HCT116 (cell line): ENCODE measurements around the gene ADGRD1. TPM values are rescaled to one million over a fixed set of nuclear protein-coding genes. Genes with fewer than 3 reads are reported as not detected.

Experiments used
- ATAC-seq: fragments of 200-7000 bp; cut with Tn5 transposase; 2 replicates; pipeline ENCODE4 v1.9.1; 2020; ENCODE audit warnings: mild to moderate bottlenecking, moderate library complexity
- BruUV-seq: library from RNA; stranded (reverse); fragments of 400-500 nt; replicated peaks from 2 replicates; lab custom pipeline; 2021; lab: Mats Ljungman, UMichigan
- CTCF ChIA-PET: fragments of 300-600 bp; sonication (Branson Sonifier 250); formaldehyde crosslinking; loops from one replicate; lab custom pipeline; 2021; ENCODE audit warnings: antibody characterized with exemption; lab: Charles Lee
- POLR2A ChIA-PET: fragments of 300-600, 350-600 bp; sonication (Branson Sonifier 250); formaldehyde crosslinking; loops from one replicate; lab custom pipeline; 2021; ENCODE audit warnings: antibody characterized with exemption; lab: Charles Lee
- RAD21 ChIA-PET, 2 experiments: fragments of 300-600 bp; sonication (Branson Sonifier 250); formaldehyde crosslinking; loops; one replicate each; lab custom pipeline; 2023; ENCODE audit warnings: low total read pairs in 2 of 2; ENCODE audit not compliant: uncharacterized antibody in 2 of 2, unreplicated experiment in 2 of 2, low non-redundant PET in 1 of 2; lab: Charles Lee
- DNase-seq: peaks from one replicate; pipeline ENCODE4 v3.0.0-alpha.2; 2010; ENCODE audit warnings: low read depth, low spot score
- H2AFZ ChIP-seq: fragments of 200-600 bp; shearing (Covaris generic), sonication (generic); 2 replicates; pipeline ENCODE4 v1.6.1; 2017; ENCODE audit warnings: low read depth, mixed run types, mixed read lengths, antibody characterized with exemption, low read length; ENCODE audit not compliant: poor library complexity, severe bottlenecking
- H3K27ac ChIP-seq: 2 replicates; pipeline ENCODE4 v1.5.1; 2012; ENCODE audit warnings: low read depth, low read length
- H3K27me3 ChIP-seq: fragments of 200-600 bp; sonication (generic); 2 replicates; pipeline ENCODE4 v1.6.1; 2016; ENCODE audit warnings: mixed run types, low read length, mixed read lengths; ENCODE audit not compliant: insufficient read depth
- H3K36me3 ChIP-seq, 2 experiments: fragments of 200-500 bp in 1 of 2; fragments of 200-600 bp in 1 of 2; sonication (Bioruptor generic) in 1 of 2; sonication (generic) in 1 of 2; 2 replicates each; pipeline versions ENCODE4 v1.5.1 to v1.6.1; 2014 to 2016; ENCODE audit warnings: low read length in 2 of 2, inconsistent platforms in 1 of 2, mixed read lengths in 1 of 2, mixed run types in 1 of 2; ENCODE audit not compliant: insufficient read depth in 2 of 2, control insufficient read depth in 1 of 2
- H3K4me1 ChIP-seq, 2 experiments: fragments of 200-600 bp in 1 of 2; sonication (generic) in 1 of 2; 2 replicates each; pipeline versions ENCODE4 v1.5.1 to v1.6.1; 2012 to 2017; ENCODE audit warnings: low read length in 2 of 2, inconsistent platforms in 1 of 2, mild to moderate bottlenecking in 1 of 2, mixed read lengths in 1 of 2, mixed run types in 1 of 2, moderate library complexity in 1 of 2; ENCODE audit not compliant: insufficient read depth in 2 of 2, control insufficient read depth in 1 of 2
- H3K4me2 ChIP-seq: fragments of 200-600 bp; sonication (generic); 2 replicates; pipeline ENCODE4 v1.6.1; 2017; ENCODE audit warnings: mixed run types, low read length, mixed read lengths
- H3K4me3 ChIP-seq, 2 experiments: fragments of 200-600 bp in 1 of 2; sonication (generic) in 1 of 2; replicated peaks in 1 of 2; 2 replicates each; pipeline ENCODE4 v1.5.1; 2011 to 2016; ENCODE audit warnings: low read length in 2 of 2, control low read depth in 1 of 2, low read depth in 1 of 2, mild to moderate bottlenecking in 1 of 2, mixed read lengths in 1 of 2, mixed run types in 1 of 2
- H3K79me2 ChIP-seq: fragments of 200-600 bp; sonication (generic); 2 replicates; pipeline ENCODE4 v1.6.1; 2017; ENCODE audit warnings: mild to moderate bottlenecking, mixed run types, low read length, moderate library complexity, mixed read lengths; ENCODE audit not compliant: insufficient read depth
- H3K9ac ChIP-seq: fragments of 200-600 bp; sonication (generic); 2 replicates; pipeline ENCODE4 v1.6.1; 2016; ENCODE audit warnings: low read length, mixed read lengths
- H3K9me2 ChIP-seq: fragments of 200-600 bp; sonication (generic), shearing (Covaris generic); 2 replicates; pipeline ENCODE4 v1.6.1; 2017; ENCODE audit warnings: mixed run types, mild to moderate bottlenecking, moderate library complexity; ENCODE audit not compliant: insufficient read depth
- H3K9me3 ChIP-seq, 2 experiments: fragments of 200-500 bp in 1 of 2; fragments of 200-600 bp in 1 of 2; sonication (Bioruptor generic) in 1 of 2; sonication (generic) in 1 of 2; 2 replicates each; pipeline ENCODE4 v1.6.1; 2014 to 2017; ENCODE audit warnings: low read length in 2 of 2, mixed read lengths in 2 of 2, inconsistent platforms in 1 of 2, low read depth in 1 of 2, mild to moderate bottlenecking in 1 of 2, mixed run types in 1 of 2, moderate library complexity in 1 of 2; ENCODE audit not compliant: control insufficient read depth in 1 of 2, insufficient read depth in 1 of 2
- H4K20me1 ChIP-seq: fragments of 200-600 bp; sonication (generic), shearing (Covaris generic); 2 replicates; pipeline ENCODE4 v1.6.1; 2017; ENCODE audit warnings: mixed run types, mild to moderate bottlenecking, moderate library complexity; ENCODE audit not compliant: insufficient read depth
- ATF3 ChIP-seq: IDR thresholded peaks from 2 replicates; pipeline ENCODE4 v1.6.1; 2012
- CTCF ChIP-seq, 3 experiments: fragments of 200-600 bp in 1 of 3; sonication (generic) in 1 of 3; IDR thresholded peaks in 2 of 3; conservative IDR thresholded peaks in 1 of 3; 2 replicates each; pipeline ENCODE4 v1.5.1; 2012 to 2017; ENCODE audit warnings: low read depth in 2 of 3, low read length in 2 of 3, antibody characterized with exemption in 1 of 3, borderline replicate concordance in 1 of 3, control low read depth in 1 of 3, mild to moderate bottlenecking in 1 of 3, mixed read lengths in 1 of 3, mixed run types in 1 of 3, moderate library complexity in 1 of 3; ENCODE audit not compliant: insufficient read depth in 1 of 3
- EGR1 ChIP-seq: IDR thresholded peaks from 2 replicates; pipeline ENCODE4 v1.6.1; 2012; ENCODE audit warnings: low read depth
- EZH2phosphoT487 ChIP-seq: fragments of 200-600 bp; IDR thresholded peaks from 2 replicates; pipeline ENCODE4 v1.6.1; 2018; ENCODE audit warnings: antibody characterized with exemption, borderline replicate concordance
- MAX ChIP-seq: IDR thresholded peaks from 2 replicates; pipeline ENCODE4 v1.6.1; 2012
- POLR2AphosphoS5 ChIP-seq: IDR thresholded peaks from 2 replicates; pipeline ENCODE4 v1.6.1; 2011; ENCODE audit warnings: mild to moderate bottlenecking, low read depth, low read length, moderate library complexity
- SP1 ChIP-seq: IDR thresholded peaks from 2 replicates; pipeline ENCODE4 v1.6.1; 2012; ENCODE audit warnings: low read depth
- SRF ChIP-seq: IDR thresholded peaks from 2 replicates; pipeline ENCODE4 v1.6.1; 2012; ENCODE audit warnings: low read depth
- TCF7L2 ChIP-seq: IDR thresholded peaks from 2 replicates; pipeline ENCODE4 v1.7.0; 2011; ENCODE audit warnings: borderline replicate concordance, inconsistent platforms; ENCODE audit not compliant: insufficient read depth, insufficient read length; ENCODE audit errors: extremely low read depth
- YY1 ChIP-seq: IDR thresholded peaks from 2 replicates; pipeline ENCODE4 v1.6.1; 2011; ENCODE audit warnings: low read length, low read depth, moderate library complexity, mild to moderate bottlenecking; ENCODE audit not compliant: insufficient replicate concordance; ENCODE audit errors: extremely low read depth
- ZBTB33 ChIP-seq: IDR thresholded peaks from 2 replicates; pipeline ENCODE4 v1.6.1; 2011; ENCODE audit warnings: mild to moderate bottlenecking, low read length, moderate library complexity; ENCODE audit not compliant: insufficient replicate concordance; ENCODE audit errors: extremely low read depth
- intact Hi-C: fragments of 100-400 bp; cut with micrococcal nuclease; formaldehyde crosslinking; loops from 2 replicates; pipeline ENCODE4 v1.10.0; 2022
- total RNA-seq: library from RNA; stranded (reverse); gene quantifications from one replicate; pipeline ENCODE4 v1.2.1, GENCODE V29; 2021; ENCODE audit not compliant: unreplicated experiment

ADGRD1 gene
- total RNA-seq, 1 experiment from 2014 or later = 0.44 TPM

GRCh38 chr12:131177599-131177998 lies 223.9 kb downstream of the ADGRD1 start:
- H3K4me2 ChIP-seq = no peak overlapping the region
- no peaks in the 10 kb centered on the region for H3K4me1 ChIP-seq
- no peaks in the 10 kb centered on the region for H3K36me3 ChIP-seq
- intact Hi-C loops = loop anchor here (10.0 kb wide), 1 partner anchor 147 kb away; no protein-coding TSS in a partner anchor
- DNase-seq (no peak), ATAC-seq (peak; percentile 30; the same call in 1 of the 2 replicates)
- H3K27me3 ChIP-seq = peaks cover 46% of the 10 kb centered on the region
- no peaks in the 10 kb centered on the region for H3K9me2 ChIP-seq
- TF ChIP-seq EGR1 = no peak
- TF ChIP-seq CTCF (IDR thresholded peaks at IDR 0.05 in 2 of 3, conservative IDR thresholded peaks at IDR 0.05 in 1 of 3; ENCODE audit: borderline replicate concordance in 1 of 3, insufficient read depth in 1 of 3, low read depth in 2 of 3, low read length in 2 of 3) = peak in 2 of 3 experiments; percentile 17 to 18; a peak in 2 of 6 replicates
- no peaks in the 10 kb centered on the region for H3K79me2 ChIP-seq
- H4K20me1 ChIP-seq = no peaks in the 10 kb centered on the region
- ChIA-PET CTCF (interaction anchor here (0.9 kb wide), 2 partner anchors 17 to 51 kb away, joined by 3 read pairs; no protein-coding TSS in a partner anchor), POLR2A (no interaction called here), RAD21 (no interaction called here)
- no peak overlapping the region for H3K9ac ChIP-seq
- H2AFZ ChIP-seq = no peak overlapping the region
- H3K4me3 ChIP-seq = no peak overlapping the region
- H3K9me3 ChIP-seq = no peaks in the 10 kb centered on the region
- H3K27ac ChIP-seq = no peak overlapping the region
- no TSS peak for BruUV-seq

GRCh38 chr12:131187602-131188001 lies 233.9 kb downstream of the ADGRD1 start:
- H3K4me3 ChIP-seq = no peak overlapping the region
- DNase-seq = no peak
- no peak overlapping the region for H3K9ac ChIP-seq
- H3K9me3 ChIP-seq = no peaks in the 10 kb centered on the region
- H3K27me3 ChIP-seq = peaks cover under 1% of the 10 kb centered on the region; the same call in 1 of the 2 replicates
- POLR2A ChIA-PET = no interaction called here
- H3K4me1 ChIP-seq = no peaks in the 10 kb centered on the region
- H3K4me2 ChIP-seq = no peak overlapping the region
- no peak overlapping the region for H3K27ac ChIP-seq
- H4K20me1 ChIP-seq = no peaks in the 10 kb centered on the region
- CTCF ChIA-PET = no interaction called here
- H3K9me2 ChIP-seq = no peaks in the 10 kb centered on the region
- no peak for ATAC-seq
- no peaks in the 10 kb centered on the region for H3K36me3 ChIP-seq
- RAD21 ChIA-PET = no interaction called here
- no peaks in the 10 kb centered on the region for H3K79me2 ChIP-seq
- BruUV-seq = no TSS peak
- intact Hi-C loops = no loop called here
- no peak overlapping the region for H2AFZ ChIP-seq
- no peak for TF ChIP-seq EGR1
- no peak for TF ChIP-seq SRF
- TF ChIP-seq YY1 = no peak
- no peak for TF ChIP-seq ATF3
- TF ChIP-seq SP1 = no peak
- TF ChIP-seq EZH2phosphoT487 = no peak
- no peak for TF ChIP-seq CTCF (IDR thresholded peaks at IDR 0.05 in 2 of 3, conservative IDR thresholded peaks at IDR 0.05 in 1 of 3; ENCODE audit: borderline replicate concordance in 1 of 3, insufficient read depth in 1 of 3, low read depth in 2 of 3, low read length in 2 of 3)
- TF ChIP-seq TCF7L2 = no peak
- no peak for TF ChIP-seq MAX
- TF ChIP-seq ZBTB33 = no peak
- TF ChIP-seq POLR2AphosphoS5 = no peak
